Lung (tissue), 12 donors: Measurements from ENCODE around the gene PRDX4. TPM values are rescaled to one million over a fixed set of nuclear protein-coding genes. Genes with fewer than 3 reads are reported as not detected.

Experiments used
- ATAC-seq: fragments of 200-7000 bp; cut with Tn5 transposase; one replicate; pipeline ENCODE4 v1.9.1; 2020; ENCODE audit warnings: moderate number of reproducible peaks; ENCODE audit not compliant: insufficient read depth, low FRiP score
- DNase-seq, 3 donors: peaks; one replicate each; pipeline ENCODE4 v3.0.0-alpha.2; 2013 to 2017
- H3K27ac ChIP-seq, 2 donors: one replicate each; pipeline ENCODE4 v1.5.1; 2013; ENCODE audit warnings: mild to moderate bottlenecking in 2 of 2, moderate library complexity in 2 of 2, control low read depth in 1 of 2, inconsistent platforms in 1 of 2, low read depth in 1 of 2, low read length in 1 of 2
- H3K27me3 ChIP-seq, 3 donors: one replicate each; pipeline ENCODE4 v1.5.1; 2013; ENCODE audit warnings: low read length in 2 of 3; ENCODE audit not compliant: control insufficient read depth in 3 of 3, insufficient read depth in 3 of 3
- H3K36me3 ChIP-seq, 4 donors: one replicate each; pipeline ENCODE4 v1.5.1; 2013; ENCODE audit warnings: low read length in 4 of 4, mild to moderate bottlenecking in 1 of 4, moderate library complexity in 1 of 4; ENCODE audit not compliant: control insufficient read depth in 4 of 4, insufficient read depth in 4 of 4
- H3K4me1 ChIP-seq, 5 donors: one replicate each; pipeline ENCODE4 v1.5.1; 2013; ENCODE audit warnings: low read length in 5 of 5, mild to moderate bottlenecking in 2 of 5, moderate library complexity in 1 of 5; ENCODE audit not compliant: control insufficient read depth in 5 of 5, insufficient read depth in 5 of 5
- H3K4me3 ChIP-seq: one replicate; pipeline ENCODE4 v1.5.1; 2013; ENCODE audit warnings: mild to moderate bottlenecking, control low read depth, moderate library complexity
- H3K9ac ChIP-seq, 2 donors: one replicate each; pipeline ENCODE4 v1.5.1; 2013; ENCODE audit warnings: low read length in 2 of 2, control low read depth in 1 of 2; ENCODE audit not compliant: insufficient read depth in 1 of 2
- H3K9me3 ChIP-seq, 4 donors: one replicate each; pipeline ENCODE4 v1.5.1; 2013; ENCODE audit warnings: low read length in 3 of 4, mild to moderate bottlenecking in 1 of 4, moderate library complexity in 1 of 4; ENCODE audit not compliant: control insufficient read depth in 4 of 4, insufficient read depth in 3 of 4
- CTCF ChIP-seq: IDR thresholded peaks from 2 replicates; pipeline ENCODE4 v1.5.1; 2012; ENCODE audit warnings: mild to moderate bottlenecking; ENCODE audit errors: control extremely low read depth, extremely low read depth
- WGBS, 2 donors: extraction: QIAGEN DNeasy Blood & Tissue Kit; methylation state at CpG; one replicate each; pipeline ENCODE4 v1.1.7; 2013; 5-methylcytosine and 5-hydroxymethylcytosine counted together
- polyA plus RNA-seq, 2 donors: library from polyadenylated mRNA; stranded (reverse); fragments of 200-250 nt; gene quantifications; one replicate each; pipeline ENCODE4 v1.2.1, GENCODE V29; 2013
- total RNA-seq, 2 donors: library from RNA; depleted of rRNA in 1 of 2; stranded (reverse); fragments of >200 nt in 1 of 2; gene quantifications; one replicate each; pipeline ENCODE4 v1.2.1, GENCODE V29; 2014 to 2021
- donor health status: control.
- donor health status: control.
- donor health status: Bipolar disorder and iron deficiency.
- donor health status: healthy.
- donor health status: DM: yes; HTN: yes; CAD: no.

PRDX4 gene
- total and polyA plus RNA-seq, 4 donors, result 52.4 to 160 (median 83.2) TPM

GRCh38 chrX:23660766-23661132 lies 6.5 kb upstream of the PRDX4 start:
- H3K4me3 ChIP-seq, result no peak overlapping the region
- peaks cover 0 to 2% (median 0%) of the 10 kb centered on the region in 5 donors for H3K4me1 ChIP-seq
- H3K9ac ChIP-seq, result no peak overlapping the region
- TF ChIP-seq CTCF, result no peak
- H3K9me3 ChIP-seq, result no peaks in the 10 kb centered on the region
- no peak overlapping the region for H3K27ac ChIP-seq
- 88 to 96% methylated on average over 2 of the region's 2 CpGs for WGBS, 2 donors
- no peak for ATAC-seq
- H3K27me3 ChIP-seq, result peaks cover 3 to 6% (median 4%) of the 10 kb centered on the region in 3 donors
- no peak for DNase-seq
- no peaks in the 10 kb centered on the region for H3K36me3 ChIP-seq

DNA sequence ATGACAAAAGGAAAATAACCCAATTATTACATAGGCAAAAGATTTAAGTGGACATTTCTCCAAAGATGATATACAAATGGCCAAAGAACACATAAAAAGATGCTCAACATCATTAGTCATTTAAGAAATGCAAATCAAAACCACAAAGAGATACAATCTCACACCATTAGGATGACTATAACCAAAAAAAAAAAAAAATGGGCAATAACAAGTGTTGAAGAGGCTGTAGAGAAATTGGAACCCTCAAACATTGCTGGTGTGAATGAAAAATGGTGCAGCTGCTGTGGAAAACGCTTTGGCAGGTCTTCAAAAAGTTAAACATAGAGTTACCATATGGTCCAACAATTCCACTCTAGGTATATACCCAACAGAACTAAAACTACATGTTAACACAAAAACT lies 5.6 kb upstream of the PRDX4 start:
- H3K27ac ChIP-seq, result no peak overlapping the region
- H3K36me3 ChIP-seq, result no peaks in the 10 kb centered on the region
- no peaks in the 10 kb centered on the region for H3K9me3 ChIP-seq
- DNase-seq, result no peak
- WGBS, 2 donors, result 42 to 73% methylated on average over 1 of the region's 1 CpG
- H3K27me3 ChIP-seq, result peaks cover 6 to 8% (median 6%) of the 10 kb centered on the region in 3 donors
- no peak overlapping the region for H3K4me3 ChIP-seq
- TF ChIP-seq CTCF, result no peak
- H3K9ac ChIP-seq, result no peak overlapping the region
- H3K4me1 ChIP-seq, result peaks cover 0 to 2% (median 0%) of the 10 kb centered on the region in 5 donors
- ATAC-seq, result no peak

DNA sequence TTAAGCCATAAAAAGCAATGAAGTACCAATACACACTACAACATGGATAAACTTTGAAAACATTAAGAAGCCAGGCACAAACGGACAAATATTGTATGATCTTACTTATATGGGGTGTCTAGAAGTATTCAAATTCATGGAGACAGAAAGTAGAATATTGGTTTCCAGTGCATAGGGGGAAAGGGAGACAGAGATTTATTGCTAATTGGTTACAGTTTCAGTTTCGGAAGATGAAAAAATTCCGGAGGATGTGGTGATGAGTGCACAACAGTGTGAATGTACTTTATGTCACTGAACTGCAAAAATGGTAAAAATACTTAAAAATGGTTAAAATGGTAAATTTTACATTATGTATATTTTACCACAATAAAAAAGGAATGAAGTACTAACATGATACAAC lies 5.1 kb upstream of the PRDX4 start:
- no peak overlapping the region for H3K9ac ChIP-seq
- no peak for ATAC-seq
- DNase-seq, result no peak
- no peak overlapping the region for H3K27ac ChIP-seq
- peaks cover 0 to 2% (median 0%) of the 10 kb centered on the region in 4 donors for H3K9me3 ChIP-seq
- 46 to 64% methylated on average over 3 of the region's 3 CpGs for WGBS, 2 donors
- TF ChIP-seq CTCF, result no peak
- peaks cover 6 to 8% (median 6%) of the 10 kb centered on the region in 3 donors for H3K27me3 ChIP-seq
- no peak overlapping the region for H3K4me3 ChIP-seq
- no peaks in the 10 kb centered on the region for H3K36me3 ChIP-seq
- H3K4me1 ChIP-seq, result peaks cover 0 to 4% (median 0%) of the 10 kb centered on the region in 5 donors

DNA sequence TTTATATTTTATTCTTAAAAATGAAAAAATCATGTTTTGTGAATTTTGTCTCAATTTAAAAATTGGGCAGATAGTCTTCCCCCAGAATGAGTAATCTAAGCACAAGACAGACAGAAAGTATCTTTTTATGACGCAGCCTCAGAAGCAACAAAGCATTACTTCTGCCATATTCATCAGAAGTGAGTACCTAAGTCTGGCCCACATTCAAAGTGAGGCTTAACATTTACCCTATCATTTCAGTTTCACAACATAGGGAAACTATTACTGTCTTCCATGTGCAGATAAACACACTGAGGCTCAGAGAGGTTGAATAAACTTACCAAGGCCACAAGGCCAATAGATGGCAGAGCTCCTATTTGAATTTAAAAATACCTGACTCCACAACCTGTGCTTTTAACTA lies 4.4 kb upstream of the PRDX4 start:
- DNase-seq (no peak), ATAC-seq (no peak)
- H3K27ac ChIP-seq, result no peak overlapping the region

More for the DNA sequence above, 4.4 kb upstream of the PRDX4 start:
- peaks cover 0 to 4% (median 0%) of the 10 kb centered on the region in 5 donors for H3K4me1 ChIP-seq
- no peak for TF ChIP-seq CTCF
- no peak overlapping the region for H3K9ac ChIP-seq
- WGBS, 2 donors, result 84 to 90% methylated on average over 1 of the region's 1 CpG
- H3K4me3 ChIP-seq, result no peak overlapping the region
- no peaks in the 10 kb centered on the region for H3K36me3 ChIP-seq
- H3K9me3 ChIP-seq, result peaks cover 0 to 6% (median 0%) of the 10 kb centered on the region in 4 donors
- H3K27me3 ChIP-seq, result peaks cover 6 to 8% (median 6%) of the 10 kb centered on the region in 3 donors
